NB4 (cell line): ENCODE results near the gene ITGB3BP.
"Not testable (repeated sequence)": the region's sequence is repeated elsewhere in the genome, so short reads cannot be mapped to it uniquely, and the experiment has no call there.

Experiments used
- DNase-seq: peaks from one replicate; pipeline ENCODE4 v3.0.0; 2010; ENCODE audit warnings: low read depth
- H3K4me3 ChIP-seq: one replicate; pipeline ENCODE4 v1.5.1; 2011; ENCODE audit warnings: mild to moderate bottlenecking, low read depth, low read length, moderate library complexity
- CTCF ChIP-seq: IDR thresholded peaks from one replicate; pipeline ENCODE4 v1.5.1; 2012; ENCODE audit warnings: low read depth, low read length
- MYC ChIP-seq: IDR thresholded peaks from 2 replicates; pipeline ENCODE4 v1.6.1; 2011; ENCODE audit warnings: low read depth, low read length
- POLR2A ChIP-seq: IDR thresholded peaks from 2 replicates; pipeline ENCODE4 v1.6.1; 2011; ENCODE audit warnings: mild to moderate bottlenecking; ENCODE audit not compliant: insufficient read length; ENCODE audit errors: extremely low read depth
- TF ChIP-seq, protein P1 (sequence below): IDR thresholded peaks from 2 replicates; pipeline ENCODE4 v1.6.1; 2011; ENCODE audit warnings: low read depth, low read length

ITGB3BP gene, protein sequence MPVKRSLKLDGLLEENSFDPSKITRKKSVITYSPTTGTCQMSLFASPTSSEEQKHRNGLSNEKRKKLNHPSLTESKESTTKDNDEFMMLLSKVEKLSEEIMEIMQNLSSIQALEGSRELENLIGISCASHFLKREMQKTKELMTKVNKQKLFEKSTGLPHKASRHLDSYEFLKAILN

GRCh38 chr1:63522891-63523728 is at the start of gene ITGB3BP, which contains the start of gene EFCAB7:
Gene ITGB3BP, minus strand, starts transcription at chr1:63523225. Its CDS starts 92 bp downstream, at chr1:63523133.
Gene EFCAB7, plus strand, starts transcription at chr1:63523525. Its CDS starts 2,048 bp downstream, at chr1:63525573.
- DNase-seq = peak; percentile 93
- TF ChIP-seq CTCF = no peak
- TF ChIP-seq MYC = no peak
- TF ChIP-seq POLR2A = peak; percentile 57
- TF ChIP-seq, protein P1, sequence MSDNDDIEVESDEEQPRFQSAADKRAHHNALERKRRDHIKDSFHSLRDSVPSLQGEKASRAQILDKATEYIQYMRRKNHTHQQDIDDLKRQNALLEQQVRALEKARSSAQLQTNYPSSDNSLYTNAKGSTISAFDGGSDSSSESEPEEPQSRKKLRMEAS = peak; percentile 42
- H3K4me3 ChIP-seq = peak within 1 kb of the TSS; percentile 95

- not testable (repeated sequence) for DNase-seq, H3K4me3 ChIP-seq
Observed at GRCh38 chr1:63572686-63573085, 49.7 kb upstream of the ITGB3BP start.

- TF ChIP-seq, protein P1 = no peak
- TF ChIP-seq CTCF (no peak), POLR2A (no peak), MYC (no peak)
- DNase-seq = no peak
- no peak overlapping the region for H3K4me3 ChIP-seq
Observed at GRCh38 chr1:63569640-63570316, 46.8 kb upstream of the ITGB3BP start.

- H3K4me3 ChIP-seq = no peak overlapping the region
- TF ChIP-seq MYC (no peak), POLR2A (no peak), CTCF (no peak)
- TF ChIP-seq, protein P1 = no peak
- no peak for DNase-seq
Observed at GRCh38 chr1:63569068-63569467, 46.0 kb upstream of the ITGB3BP start.

GRCh38 chr1:63563745-63564144 is 40.7 kb upstream of the ITGB3BP start:
- TF ChIP-seq MYC (no peak), CTCF (no peak), POLR2A (no peak)
- TF ChIP-seq, protein P1 = no peak
- H3K4me3 ChIP-seq = no peak overlapping the region

DNA sequence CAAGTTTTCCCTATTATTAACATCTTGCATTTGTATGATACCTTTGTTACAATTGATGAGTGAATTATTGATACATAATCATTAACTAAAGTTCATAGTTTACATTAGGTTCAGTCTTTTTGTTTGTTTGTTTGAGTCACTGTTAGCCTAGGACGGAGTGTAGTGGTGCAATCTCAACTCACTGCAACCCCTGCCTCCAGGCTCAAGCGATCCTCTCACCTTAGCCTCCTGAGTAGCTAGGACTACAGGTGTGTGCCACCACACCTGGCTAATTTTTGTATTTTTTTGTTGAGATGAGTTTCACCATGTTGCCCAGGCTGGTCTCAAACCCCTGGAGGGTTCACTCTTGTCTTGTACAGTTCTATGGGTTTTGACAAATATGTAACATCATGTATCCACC is 36.3 kb upstream of the ITGB3BP start:
- DNase-seq = no peak

More at GRCh38 chr1:63563745-63564144, 40.7 kb upstream of the ITGB3BP start:
- no peak for DNase-seq

More for the DNA sequence above, 36.3 kb upstream of the ITGB3BP start:
- TF ChIP-seq CTCF (no peak), MYC (no peak)
- no peak overlapping the region for H3K4me3 ChIP-seq
